ENCODE data around the gene ZNF750. TPM values are rescaled to one million over a fixed set of nuclear protein-coding genes. Genes with fewer than 3 reads are reported as not detected.

Gene ZNF750
- total RNA-seq, 2 experiments from 2014 or later = not detected

DNA sequence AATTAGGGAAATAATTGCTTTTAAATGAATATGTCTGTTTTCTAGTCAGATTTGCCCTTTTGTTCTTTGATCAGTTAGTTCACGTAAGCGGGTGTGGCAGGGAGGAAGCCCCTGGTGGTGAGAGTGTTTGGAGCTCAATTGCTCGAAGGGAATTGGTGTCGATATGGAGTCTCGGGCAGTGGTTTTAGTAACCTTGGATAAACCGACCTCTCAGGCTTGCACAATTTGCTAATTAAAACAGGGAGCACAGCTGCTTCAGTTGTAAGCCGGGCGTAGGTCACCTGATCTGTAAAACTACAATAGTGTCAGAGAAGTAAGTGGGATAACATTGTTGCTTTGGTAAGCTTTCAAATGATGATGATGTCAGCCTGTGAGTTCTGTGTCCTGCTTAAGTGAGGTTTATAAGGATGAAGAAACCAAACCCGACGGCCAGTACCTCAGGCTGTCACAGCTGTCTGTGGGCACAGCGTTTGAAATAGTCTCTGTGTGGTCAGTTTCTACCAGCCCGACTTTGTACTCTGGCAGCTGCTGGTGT lies 2.9 kb downstream of the ZNF750 start:
- DNase-seq = no peak

GRCh38 chr17:82835766-82836512 lies 3.9 kb downstream of the ZNF750 start:
- Mint-ChIP-seq H3K9me3 (no peaks in the 10 kb centered on the region), H3K4me1 (ENCODE audit: low read depth) (no peaks in the 10 kb centered on the region), H3K27me3 (ENCODE audit: low read depth) (no peaks in the 10 kb centered on the region), H3K36me3 (ENCODE audit: low read depth) (peaks cover 3% of the 10 kb centered on the region), H3K27ac (no peak overlapping the region), H3K4me3 (no peak overlapping the region)
- no peak for DNase-seq
- CTCF ChIA-PET = no interaction called here
- intact Hi-C loops (cut with micrococcal nuclease) = no loop called here

More for the DNA sequence above, 2.9 kb downstream of the ZNF750 start:
- H3K27me3 Mint-ChIP-seq (ENCODE audit: low read depth) = no peaks in the 10 kb centered on the region
- peaks cover 3% of the 10 kb centered on the region for H3K36me3 Mint-ChIP-seq (ENCODE audit: low read depth)
- no peak overlapping the region for H3K27ac Mint-ChIP-seq
- H3K4me1 Mint-ChIP-seq (ENCODE audit: low read depth) = no peaks in the 10 kb centered on the region
- no peaks in the 10 kb centered on the region for H3K9me3 Mint-ChIP-seq
- intact Hi-C loops (cut with micrococcal nuclease) = no loop called here
- H3K4me3 Mint-ChIP-seq = no peak overlapping the region
- CTCF ChIA-PET = interaction anchor here (0.5 kb wide), 1 partner anchor 61 kb away, joined by 5 read pairs; no protein-coding TSS in a partner anchor

DNA sequence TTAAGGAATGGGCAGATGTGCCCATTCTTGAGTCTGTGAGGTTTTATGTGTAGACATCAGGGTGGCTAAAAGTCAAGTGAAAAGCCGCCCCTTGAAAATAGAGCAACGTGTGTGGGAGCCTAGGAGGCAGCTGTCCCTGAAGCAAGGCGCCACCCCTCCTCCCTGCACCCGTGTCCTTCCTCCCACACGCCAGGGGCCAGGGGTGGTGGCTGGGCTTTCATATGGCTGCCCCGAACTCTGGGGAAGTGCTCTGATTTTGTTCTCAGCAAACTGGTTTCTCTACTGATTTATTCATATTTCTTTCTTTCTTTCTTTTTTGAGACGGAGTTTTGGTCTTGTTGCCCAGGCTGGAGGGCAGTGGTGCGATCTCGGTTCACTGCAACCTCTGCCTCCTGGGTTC lies 4.7 kb downstream of the ZNF750 start:
- CTCF ChIA-PET = interaction anchor here (0.7 kb wide), 1 partner anchor 34 kb away, joined by 3 read pairs; no protein-coding TSS in a partner anchor
- intact Hi-C loops (cut with micrococcal nuclease) = no loop called here
- Mint-ChIP-seq H3K9me3 (no peaks in the 10 kb centered on the region), H3K27ac (no peak overlapping the region), H3K4me3 (no peak overlapping the region), H3K27me3 (ENCODE audit: low read depth) (no peaks in the 10 kb centered on the region), H3K4me1 (ENCODE audit: low read depth) (no peaks in the 10 kb centered on the region), H3K36me3 (ENCODE audit: low read depth) (peaks cover 3% of the 10 kb centered on the region)
- DNase-seq = no peak

DNA sequence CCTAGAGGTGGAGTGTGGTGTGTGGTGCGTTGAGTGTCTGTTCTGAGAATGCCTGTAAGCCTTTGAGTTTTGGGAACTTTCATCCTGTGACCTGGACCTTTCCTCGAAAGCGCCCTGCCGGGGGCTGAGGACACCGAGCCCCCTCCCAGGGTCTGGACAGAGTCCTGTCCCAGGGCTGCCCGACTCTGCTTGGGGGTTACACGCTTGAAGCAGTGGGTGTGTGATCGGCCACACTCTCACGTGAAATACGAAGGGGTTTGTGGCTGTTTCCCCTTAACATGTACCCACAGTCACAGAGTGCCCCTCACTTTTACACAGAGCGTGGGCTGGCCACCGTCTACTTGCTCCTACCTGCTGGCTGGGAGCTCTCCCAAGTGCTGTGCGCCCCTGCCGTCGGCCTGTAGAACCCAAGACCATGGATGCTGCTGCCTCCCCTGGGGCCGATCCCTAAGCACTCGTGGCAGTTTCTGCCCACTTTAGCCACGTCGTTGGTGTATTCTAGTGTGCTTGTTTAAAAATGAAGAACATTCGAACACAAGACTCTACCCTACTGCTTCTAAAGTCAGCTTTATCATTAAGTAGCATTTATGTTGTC lies 6.8 kb downstream of the ZNF750 start:
- intact Hi-C loops (cut with micrococcal nuclease) = no loop called here
- DNase-seq = no peak
- Mint-ChIP-seq H3K9me3 (no peaks in the 10 kb centered on the region), H3K27ac (no peak overlapping the region), H3K4me1 (ENCODE audit: low read depth) (no peaks in the 10 kb centered on the region), H3K4me3 (no peak overlapping the region), H3K27me3 (ENCODE audit: low read depth) (no peaks in the 10 kb centered on the region), H3K36me3 (ENCODE audit: low read depth) (peaks cover 9% of the 10 kb centered on the region)
- CTCF ChIA-PET = no interaction called here

GRCh38 chr17:82832411-82832810 lies 7.4 kb downstream of the ZNF750 start:
- H3K36me3 Mint-ChIP-seq (ENCODE audit: low read depth) = peaks cover 15% of the 10 kb centered on the region
- H3K4me3 Mint-ChIP-seq = no peak overlapping the region
- no peaks in the 10 kb centered on the region for H3K27me3 Mint-ChIP-seq (ENCODE audit: low read depth)
- intact Hi-C loops (cut with micrococcal nuclease) = no loop called here
- H3K4me1 Mint-ChIP-seq (ENCODE audit: low read depth) = no peaks in the 10 kb centered on the region
- H3K9me3 Mint-ChIP-seq = no peaks in the 10 kb centered on the region
- no peak overlapping the region for H3K27ac Mint-ChIP-seq
- CTCF ChIA-PET = no interaction called here
- no peak for DNase-seq

DNA sequence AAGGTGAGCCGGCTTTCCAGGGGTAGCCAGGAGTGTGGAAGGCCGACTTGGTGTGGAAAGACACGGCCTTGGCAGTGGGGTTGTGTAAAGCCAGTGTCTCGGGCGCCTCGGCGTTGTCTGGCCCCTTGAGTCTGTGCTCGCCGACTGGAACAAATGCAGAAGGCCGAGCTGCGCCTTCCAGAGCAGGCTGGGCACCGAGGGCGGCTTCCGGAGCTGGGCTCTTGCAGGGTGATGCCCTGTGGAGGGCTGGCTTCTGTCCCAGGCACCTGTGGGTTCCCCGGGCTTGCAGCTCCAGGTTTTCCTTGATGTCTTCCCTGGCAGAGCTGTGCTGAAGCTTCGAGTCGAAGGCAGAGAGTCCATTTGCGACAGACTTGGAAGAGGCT lies 8.0 kb downstream of the ZNF750 start:
- H3K36me3 Mint-ChIP-seq (ENCODE audit: low read depth) = peaks cover 17% of the 10 kb centered on the region
- H3K27ac Mint-ChIP-seq = no peak overlapping the region
- no peak overlapping the region for H3K4me3 Mint-ChIP-seq
- no peaks in the 10 kb centered on the region for H3K27me3 Mint-ChIP-seq (ENCODE audit: low read depth)
- intact Hi-C loops (cut with micrococcal nuclease) = no loop called here
- no peaks in the 10 kb centered on the region for H3K9me3 Mint-ChIP-seq
- CTCF ChIA-PET = no interaction called here
- H3K4me1 Mint-ChIP-seq (ENCODE audit: low read depth) = no peaks in the 10 kb centered on the region
- no peak for DNase-seq

DNA sequence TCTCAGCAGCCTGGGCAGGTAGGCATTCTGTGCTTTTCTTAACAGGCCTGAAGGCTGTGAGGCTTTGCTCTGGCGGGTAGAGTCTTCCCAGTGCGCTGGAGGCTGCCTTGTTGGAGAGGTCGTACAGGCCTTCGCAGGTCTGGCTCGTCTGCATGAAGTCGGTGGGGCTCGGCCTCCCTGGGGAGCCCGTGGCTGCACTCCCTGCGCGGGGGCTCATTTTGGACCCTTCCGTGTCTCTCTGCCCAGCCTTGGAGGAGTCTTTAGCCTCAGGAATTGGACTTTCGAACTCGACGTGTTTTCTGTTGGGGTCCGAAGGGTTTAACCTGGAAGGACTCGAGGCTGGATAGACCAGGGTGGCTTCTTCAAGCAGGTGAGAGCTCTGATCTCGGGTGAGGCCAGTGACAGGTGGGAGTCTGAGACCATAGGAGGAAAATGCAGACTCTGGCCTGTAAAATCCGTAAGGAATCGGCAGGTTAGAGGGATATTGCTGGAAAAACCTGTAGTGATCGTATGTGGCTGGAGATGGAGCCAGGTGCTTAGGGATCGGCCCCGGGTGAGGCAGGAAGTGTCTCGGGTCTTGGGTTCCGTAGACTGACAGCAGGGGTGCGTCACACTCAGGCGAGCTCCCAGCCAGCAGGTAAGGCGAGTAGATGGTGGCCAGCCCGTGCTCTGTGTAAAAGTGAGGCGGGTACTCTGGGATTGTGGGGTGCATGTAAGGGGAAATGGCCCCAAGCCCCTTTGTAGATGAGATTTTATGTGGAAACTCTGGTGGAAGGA lies 8.6 kb downstream of the ZNF750 start:
- Mint-ChIP-seq H3K27ac (no peak overlapping the region), H3K9me3 (no peaks in the 10 kb centered on the region), H3K4me1 (ENCODE audit: low read depth) (no peaks in the 10 kb centered on the region), H3K36me3 (ENCODE audit: low read depth) (peaks cover 17% of the 10 kb centered on the region), H3K4me3 (no peak overlapping the region), H3K27me3 (ENCODE audit: low read depth) (no peaks in the 10 kb centered on the region)
- CTCF ChIA-PET = no interaction called here
- DNase-seq = no peak
- intact Hi-C loops (cut with micrococcal nuclease) = no loop called here

- intact Hi-C loops (cut with micrococcal nuclease) = no loop called here
- Mint-ChIP-seq H3K4me1 (ENCODE audit: low read depth) (no peaks in the 10 kb centered on the region), H3K36me3 (ENCODE audit: low read depth) (peaks cover 17% of the 10 kb centered on the region), H3K9me3 (no peaks in the 10 kb centered on the region), H3K4me3 (no peak overlapping the region), H3K27ac (no peak overlapping the region), H3K27me3 (ENCODE audit: low read depth) (no peaks in the 10 kb centered on the region)
- CTCF ChIA-PET = interaction anchor here (0.6 to 0.7 kb wide), 2 partner anchors 13 to 428 kb away, joined by 4 read pairs; no protein-coding TSS in a partner anchor
- DNase-seq = no peak
These were observed 9.6 kb downstream of the ZNF750 start for GRCh38 chr17:82830249-82830661.

DNA sequence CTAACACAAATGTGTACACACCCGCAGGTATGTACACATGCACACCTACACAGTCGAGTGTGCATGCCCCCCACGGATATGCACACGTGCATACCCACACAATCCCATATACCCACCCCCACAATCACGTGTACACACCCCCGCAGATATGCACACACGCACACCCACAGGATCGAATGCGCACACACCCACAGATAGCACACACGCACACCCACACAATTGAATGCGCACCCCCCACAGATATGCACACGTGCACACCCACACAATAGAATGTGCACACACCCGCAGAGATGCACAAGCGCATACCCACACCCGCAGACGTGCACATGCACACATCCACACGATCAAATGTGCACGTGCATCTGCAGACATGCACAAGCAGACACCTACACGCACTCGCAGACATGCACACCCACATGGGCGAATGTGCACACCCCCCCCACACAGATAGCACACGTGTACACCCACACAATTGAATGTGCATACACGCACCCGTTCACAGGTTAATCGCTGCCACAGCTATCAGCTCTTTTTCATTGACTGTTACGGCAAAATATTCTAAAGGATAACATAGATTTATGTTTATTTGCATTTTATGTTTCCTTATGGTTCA lies 10.8 kb downstream of the ZNF750 start:
- H3K27ac Mint-ChIP-seq = no peak overlapping the region

GRCh38 chr17:82826956-82827355 lies 12.9 kb downstream of the ZNF750 start:
- intact Hi-C loops (cut with micrococcal nuclease) = no loop called here

More for the DNA sequence above, 10.8 kb downstream of the ZNF750 start:
- Mint-ChIP-seq H3K27me3 (ENCODE audit: low read depth) (no peaks in the 10 kb centered on the region), H3K9me3 (no peaks in the 10 kb centered on the region), H3K36me3 (ENCODE audit: low read depth) (peaks cover 17% of the 10 kb centered on the region), H3K4me3 (no peak overlapping the region), H3K4me1 (ENCODE audit: low read depth) (no peaks in the 10 kb centered on the region)
- CTCF ChIA-PET = no interaction called here
- no peak for DNase-seq
- intact Hi-C loops (cut with micrococcal nuclease) = no loop called here

GRCh38 chr17:82826211-82826610 lies 13.6 kb downstream of the ZNF750 start:
- Mint-ChIP-seq H3K36me3 (ENCODE audit: low read depth) (peaks cover 21% of the 10 kb centered on the region), H3K27me3 (ENCODE audit: low read depth) (no peaks in the 10 kb centered on the region), H3K27ac (no peak overlapping the region), H3K9me3 (no peaks in the 10 kb centered on the region), H3K4me3 (no peak overlapping the region), H3K4me1 (ENCODE audit: low read depth) (no peaks in the 10 kb centered on the region)
- intact Hi-C loops (cut with micrococcal nuclease) = no loop called here
- no peak for DNase-seq
- CTCF ChIA-PET = interaction anchor here (0.7 kb wide), 1 partner anchor 246 kb away, joined by 4 read pairs; no protein-coding TSS in a partner anchor

More at GRCh38 chr17:82826956-82827355, 12.9 kb downstream of the ZNF750 start:
- no peak for DNase-seq
- CTCF ChIA-PET = no interaction called here
- Mint-ChIP-seq H3K27me3 (ENCODE audit: low read depth) (no peaks in the 10 kb centered on the region), H3K36me3 (ENCODE audit: low read depth) (peaks cover 22% of the 10 kb centered on the region), H3K4me3 (no peak overlapping the region), H3K27ac (no peak overlapping the region), H3K9me3 (no peaks in the 10 kb centered on the region), H3K4me1 (ENCODE audit: low read depth) (no peaks in the 10 kb centered on the region)

DNA sequence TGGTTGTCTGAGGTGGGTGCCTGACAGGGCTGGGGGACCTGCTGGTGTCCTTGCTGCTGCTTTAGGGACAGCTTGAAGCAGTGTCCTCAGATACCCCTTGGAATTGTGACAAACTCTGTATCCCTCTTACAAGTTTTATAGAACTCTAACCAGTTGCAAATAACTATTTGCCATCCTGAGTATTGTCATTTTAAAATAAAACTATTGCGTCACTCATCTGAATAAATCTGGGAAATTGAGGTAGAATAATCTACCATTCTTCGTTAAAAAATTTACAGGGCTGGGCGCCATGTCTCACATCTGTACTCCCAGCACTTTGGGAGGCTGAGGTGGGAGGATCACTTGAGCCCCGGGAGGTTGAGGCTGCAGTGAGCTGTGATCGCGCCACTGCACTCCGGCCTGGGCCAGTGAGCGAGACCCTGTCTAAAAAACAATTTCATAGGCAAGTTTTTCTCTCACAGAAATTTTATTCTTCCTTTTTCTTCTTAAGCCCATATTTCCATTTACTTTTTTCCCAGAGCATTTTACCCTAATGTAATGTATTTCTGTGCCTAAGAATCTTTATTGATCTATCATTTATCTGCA lies 14.2 kb downstream of the ZNF750 start:
- intact Hi-C loops (cut with micrococcal nuclease) = no loop called here
- Mint-ChIP-seq H3K27ac (no peak overlapping the region), H3K9me3 (peaks cover under 1% of the 10 kb centered on the region), H3K4me3 (no peak overlapping the region), H3K27me3 (ENCODE audit: low read depth) (no peaks in the 10 kb centered on the region), H3K36me3 (ENCODE audit: low read depth) (peaks cover 26% of the 10 kb centered on the region), H3K4me1 (ENCODE audit: low read depth) (no peaks in the 10 kb centered on the region)
- CTCF ChIA-PET = interaction anchor here (0.7 kb wide), 1 partner anchor 245 kb away, joined by 4 read pairs; no protein-coding TSS in a partner anchor
- DNase-seq = no peak

All from activated naive CD4-positive, alpha-beta T cell treated with anti-CD3 and anti-CD28 coated beads for 36 hours (primary cell).